Glutamatergic neuron (in vitro differentiated cells): Measurements from ENCODE around the gene METTL25. TPM values are rescaled to one million over a fixed set of nuclear protein-coding genes. Genes with fewer than 3 reads are reported as not detected.

Experiments
- DNase-seq: peaks from one replicate; pipeline ENCODE4 v3.0.0; 2022
- H3K27ac Mint-ChIP-seq: one replicate; pipeline ENCODE4 v1.8.0; 2020; ENCODE audit warnings: mild to moderate bottlenecking, mixed read lengths, inconsistent platforms; ENCODE audit not compliant: unreplicated experiment
- H3K27me3 Mint-ChIP-seq: one replicate; pipeline ENCODE4 v1.8.0; 2020; ENCODE audit warnings: mild to moderate bottlenecking, moderate library complexity, mixed read lengths, inconsistent platforms; ENCODE audit not compliant: unreplicated experiment
- H3K36me3 Mint-ChIP-seq: one replicate; pipeline ENCODE4 v1.8.0; 2020; ENCODE audit warnings: mild to moderate bottlenecking, mixed read lengths, inconsistent platforms; ENCODE audit not compliant: unreplicated experiment
- H3K4me1 Mint-ChIP-seq: one replicate; pipeline ENCODE4 v1.8.0; 2020; ENCODE audit warnings: mild to moderate bottlenecking, low read depth, mixed read lengths, inconsistent platforms; ENCODE audit not compliant: unreplicated experiment
- H3K4me3 Mint-ChIP-seq: one replicate; pipeline ENCODE4 v1.8.0; 2020; ENCODE audit warnings: mild to moderate bottlenecking, mixed read lengths, inconsistent platforms; ENCODE audit not compliant: unreplicated experiment
- H3K9me3 Mint-ChIP-seq: one replicate; pipeline ENCODE4 v1.8.0; 2020; ENCODE audit warnings: mild to moderate bottlenecking, moderate library complexity, mixed read lengths, inconsistent platforms; ENCODE audit not compliant: unreplicated experiment
- total RNA-seq: library from RNA; stranded (reverse); fragmentation: NEBNext Ultra II Directional; extraction: Animal tissue kit (Norgen Biotek cat#: 25700); gene quantifications from one replicate; pipeline ENCODE4 v1.2.1, GENCODE V29; 2021; ENCODE audit not compliant: unreplicated experiment
- TF ChIP-seq, protein P1 (sequence below): fragments of 200-600 bp; sonication (generic); IDR thresholded peaks from one replicate; pipeline ENCODE4 v1.5.0; 2021; ENCODE audit not compliant: partially characterized antibody, unreplicated experiment

Gene METTL25
- total RNA-seq, 1 donor from 2014 or later: 9.8 TPM

DNA sequence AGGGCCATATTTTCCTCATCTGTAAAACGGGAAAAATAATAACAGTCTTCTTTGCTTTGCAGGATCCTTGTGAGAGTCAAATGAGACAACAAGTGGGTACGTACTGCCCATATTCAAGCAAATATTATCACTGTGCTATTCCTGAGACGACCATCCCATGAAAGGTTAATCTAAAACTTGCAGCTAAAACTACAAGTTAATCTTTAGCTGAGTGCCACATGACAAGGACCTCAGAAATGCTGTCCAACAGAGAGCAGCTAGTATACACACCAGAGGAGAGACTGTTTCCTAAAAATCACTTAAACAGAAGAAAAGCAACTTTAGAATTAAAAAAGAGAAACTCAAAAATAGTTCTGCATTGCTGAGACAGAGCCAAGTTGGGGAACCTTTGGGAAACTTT, 165.7 kb downstream of the METTL25 start:
- Mint-ChIP-seq H3K27ac (no peak overlapping the region), H3K4me1 (peaks cover 26% of the 10 kb centered on the region), H3K4me3 (no peak overlapping the region), H3K36me3 (no peaks in the 10 kb centered on the region), H3K9me3 (no peaks in the 10 kb centered on the region), H3K27me3 (no peaks in the 10 kb centered on the region)
- TF ChIP-seq, protein P1, sequence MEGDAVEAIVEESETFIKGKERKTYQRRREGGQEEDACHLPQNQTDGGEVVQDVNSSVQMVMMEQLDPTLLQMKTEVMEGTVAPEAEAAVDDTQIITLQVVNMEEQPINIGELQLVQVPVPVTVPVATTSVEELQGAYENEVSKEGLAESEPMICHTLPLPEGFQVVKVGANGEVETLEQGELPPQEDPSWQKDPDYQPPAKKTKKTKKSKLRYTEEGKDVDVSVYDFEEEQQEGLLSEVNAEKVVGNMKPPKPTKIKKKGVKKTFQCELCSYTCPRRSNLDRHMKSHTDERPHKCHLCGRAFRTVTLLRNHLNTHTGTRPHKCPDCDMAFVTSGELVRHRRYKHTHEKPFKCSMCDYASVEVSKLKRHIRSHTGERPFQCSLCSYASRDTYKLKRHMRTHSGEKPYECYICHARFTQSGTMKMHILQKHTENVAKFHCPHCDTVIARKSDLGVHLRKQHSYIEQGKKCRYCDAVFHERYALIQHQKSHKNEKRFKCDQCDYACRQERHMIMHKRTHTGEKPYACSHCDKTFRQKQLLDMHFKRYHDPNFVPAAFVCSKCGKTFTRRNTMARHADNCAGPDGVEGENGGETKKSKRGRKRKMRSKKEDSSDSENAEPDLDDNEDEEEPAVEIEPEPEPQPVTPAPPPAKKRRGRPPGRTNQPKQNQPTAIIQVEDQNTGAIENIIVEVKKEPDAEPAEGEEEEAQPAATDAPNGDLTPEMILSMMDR: no peak
- DNase-seq: no peak

DNA sequence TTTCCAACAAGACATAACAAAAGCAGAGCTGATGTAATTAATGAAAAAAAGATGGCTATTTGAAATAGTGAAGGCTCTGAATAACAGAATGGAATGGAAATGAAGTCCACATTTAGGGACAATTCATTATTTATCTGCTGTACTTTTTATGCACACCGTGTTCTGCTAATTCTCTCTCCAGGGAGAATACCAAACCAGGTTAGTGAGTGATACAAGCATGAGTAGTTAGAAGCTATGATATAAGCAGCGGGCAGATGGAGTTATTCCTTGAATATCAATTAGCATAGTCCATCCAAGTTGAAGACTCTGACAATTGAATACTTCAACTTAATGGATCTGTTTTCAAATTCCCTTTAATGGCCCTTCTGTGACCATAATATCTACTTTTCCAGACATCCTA, 166.3 kb downstream of the METTL25 start:
- Mint-ChIP-seq H3K9me3 (no peaks in the 10 kb centered on the region), H3K27ac (no peak overlapping the region), H3K27me3 (no peaks in the 10 kb centered on the region), H3K36me3 (no peaks in the 10 kb centered on the region), H3K4me3 (peak overlapping the region; percentile 52), H3K4me1 (peaks cover 26% of the 10 kb centered on the region)
- TF ChIP-seq, protein P1: no peak
- DNase-seq: no peak

- TF ChIP-seq, protein P1: no peak
- H3K36me3 Mint-ChIP-seq: no peaks in the 10 kb centered on the region
- H3K4me3 Mint-ChIP-seq: no peak overlapping the region
- H3K9me3 Mint-ChIP-seq: no peaks in the 10 kb centered on the region
- H3K27me3 Mint-ChIP-seq: no peaks in the 10 kb centered on the region
- H3K4me1 Mint-ChIP-seq: peaks cover 26% of the 10 kb centered on the region
- no peak for DNase-seq
- H3K27ac Mint-ChIP-seq: no peak overlapping the region
Observed at GRCh38 chr12:82525616-82526015, 167.3 kb downstream of the METTL25 start.

DNA sequence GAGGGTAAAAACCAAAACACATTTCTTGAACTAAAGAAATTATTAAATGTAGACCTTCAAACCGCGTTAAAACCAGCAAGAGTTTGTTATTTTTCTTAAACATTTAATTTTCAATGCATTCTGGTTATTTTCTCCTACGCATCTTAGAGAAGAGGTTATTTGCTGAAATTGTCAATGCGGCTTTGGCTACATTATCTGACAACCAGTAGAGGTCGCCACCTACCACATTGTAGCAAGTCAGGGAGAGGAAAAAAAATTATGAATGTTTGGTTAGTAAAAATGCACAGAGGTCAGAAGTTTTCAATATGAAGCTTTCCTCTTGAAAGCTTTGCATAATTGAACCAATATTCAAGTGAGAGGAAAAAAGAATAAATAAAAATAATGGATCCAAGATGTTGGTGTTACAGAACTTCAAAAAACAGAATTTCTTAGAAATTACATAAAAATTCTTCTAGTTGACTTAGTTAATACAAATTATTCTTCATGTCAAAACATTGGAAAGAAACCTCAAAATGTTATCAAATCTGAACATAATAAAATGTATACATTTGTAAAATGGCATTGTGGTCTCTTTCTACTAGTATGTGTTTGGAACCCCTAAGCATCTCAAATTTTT, 168.9 kb downstream of the METTL25 start:
- Mint-ChIP-seq H3K27me3 (no peaks in the 10 kb centered on the region), H3K9me3 (no peaks in the 10 kb centered on the region), H3K36me3 (no peaks in the 10 kb centered on the region), H3K4me1 (peaks cover 26% of the 10 kb centered on the region), H3K4me3 (no peak overlapping the region), H3K27ac (no peak overlapping the region)
- DNase-seq: no peak
- TF ChIP-seq, protein P1: peak; percentile 78

Other genes with a start within 250 kb of the METTL25 start
- gene CCDC59, start 142 bp upstream of the METTL25 start, total RNA-seq: 25.9 TPM